Activated CD8-positive, alpha-beta T cell treated with anti-CD3 and anti-CD28 coated beads for 36 hours (primary cell): ENCODE data around the gene PCDHGA6. TPM values are rescaled to one million over a fixed set of nuclear protein-coding genes. Genes with fewer than 3 reads are reported as not detected.

Experiments
- ATAC-seq: fragments of 200-7000 bp; cut with Tn5 transposase; one replicate; pipeline ENCODE4 v1.10.0; 2021; ENCODE audit warnings: mild to moderate bottlenecking, moderate library complexity
- CTCF ChIA-PET: fragments of 350-600 bp; sonication (Branson Sonifier 250); formaldehyde crosslinking; loops from one replicate; lab custom pipeline; 2021; ENCODE audit warnings: antibody characterized with exemption; lab: Charles Lee
- POLR2A ChIA-PET: fragments of 350-600 bp; sonication (Branson Sonifier 250); formaldehyde crosslinking; loops from one replicate; lab custom pipeline; 2021; ENCODE audit warnings: antibody characterized with exemption; lab: Charles Lee
- DNase-seq: peaks from one replicate; pipeline ENCODE4 v3.0.0-alpha.2; 2020
- H3K27ac Mint-ChIP-seq: one replicate; pipeline ENCODE4 v1.8.0; 2021; ENCODE audit warnings: mild to moderate bottlenecking, mixed read lengths
- H3K27me3 Mint-ChIP-seq: one replicate; pipeline ENCODE4 v1.8.0; 2021; ENCODE audit warnings: mixed read lengths
- H3K36me3 Mint-ChIP-seq: one replicate; pipeline ENCODE4 v1.8.0; 2021; ENCODE audit warnings: low read depth, mixed read lengths
- H3K4me1 Mint-ChIP-seq: one replicate; pipeline ENCODE4 v1.8.0; 2021; ENCODE audit warnings: low read depth, mixed read lengths
- H3K4me3 Mint-ChIP-seq: one replicate; pipeline ENCODE4 v1.8.0; 2021; ENCODE audit warnings: mild to moderate bottlenecking, moderate library complexity, mixed read lengths
- H3K9me3 Mint-ChIP-seq: one replicate; pipeline ENCODE4 v1.8.0; 2021; ENCODE audit warnings: mixed read lengths
- CTCF ChIP-seq: fragments of 200-600 bp; IDR thresholded peaks from one replicate; pipeline ENCODE4 v1.8.0; 2022; ENCODE audit warnings: antibody characterized with exemption, mild to moderate bottlenecking
- intact Hi-C: fragments of 100-400 bp; cut with micrococcal nuclease; formaldehyde crosslinking; loops from one replicate; pipeline ENCODE4 v1.10.0; 2022
- total RNA-seq, 2 experiments: library from RNA; stranded (reverse); gene quantifications; one replicate each; pipeline ENCODE4 v1.2.3, GENCODE V29; 2021

PCDHGA6 gene
- total RNA-seq, 2 experiments from 2014 or later = not detected

DNA sequence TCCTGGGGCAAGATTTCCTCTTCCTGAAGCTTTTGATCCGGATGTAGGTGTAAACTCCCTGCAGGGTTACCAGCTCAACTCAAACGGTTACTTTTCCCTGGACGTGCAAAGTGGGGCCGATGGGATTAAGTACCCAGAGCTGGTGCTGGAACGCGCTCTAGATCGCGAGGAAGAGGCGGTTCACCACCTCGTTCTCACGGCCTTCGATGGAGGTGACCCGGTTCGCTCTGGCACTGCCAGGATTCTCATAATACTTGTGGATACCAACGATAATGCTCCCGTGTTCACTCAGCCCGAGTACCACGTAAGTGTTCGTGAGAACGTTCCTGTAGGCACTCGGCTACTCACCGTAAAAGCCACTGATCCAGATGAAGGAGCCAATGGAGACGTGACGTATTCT, 18.1 kb upstream of the PCDHGA6 start:
- ATAC-seq = no peak
- ChIA-PET CTCF (interaction anchor here (0.8 to 2.2 kb wide), 13 partner anchors 8 to 202 kb away, joined by 3 to 8 read pairs (median 4); partner anchors contain the start of genes PCDHGA1, PCDHGA3, PCDHGA5 and PCDHGB3), POLR2A (no interaction called here)
- Mint-ChIP-seq H3K9me3 (peaks cover 26% of the 10 kb centered on the region), H3K27ac (no peak overlapping the region), H3K4me1 (no peaks in the 10 kb centered on the region), H3K36me3 (peaks cover 21% of the 10 kb centered on the region), H3K4me3 (no peak overlapping the region), H3K27me3 (peaks cover 59% of the 10 kb centered on the region)
- no peak for TF ChIP-seq CTCF
- intact Hi-C loops = no loop called here
- DNase-seq = no peak

DNA sequence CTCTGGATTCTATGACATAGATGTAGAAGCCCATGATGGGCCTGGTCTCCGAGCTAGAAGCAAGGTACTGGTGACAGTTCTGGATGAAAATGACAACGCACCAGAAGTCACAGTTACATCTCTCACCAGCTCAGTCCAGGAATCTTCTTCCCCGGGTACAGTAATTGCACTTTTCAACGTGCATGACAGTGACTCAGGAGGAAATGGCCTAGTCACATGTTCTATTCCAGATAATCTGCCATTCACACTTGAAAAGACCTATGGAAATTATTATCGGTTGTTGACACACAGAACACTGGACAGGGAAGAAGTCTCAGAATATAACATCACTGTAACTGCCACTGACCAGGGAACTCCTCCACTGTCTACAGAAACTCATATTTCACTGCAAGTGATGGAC, 17.6 kb upstream of the PCDHGA6 start:
- Mint-ChIP-seq H3K9me3 (peaks cover 31% of the 10 kb centered on the region), H3K36me3 (peaks cover 22% of the 10 kb centered on the region), H3K27me3 (peaks cover 59% of the 10 kb centered on the region), H3K4me1 (no peaks in the 10 kb centered on the region), H3K27ac (no peak overlapping the region), H3K4me3 (no peak overlapping the region)
- no peak for TF ChIP-seq CTCF
- ChIA-PET CTCF (interaction anchor here (1.0 to 2.2 kb wide), 9 partner anchors 8 to 201 kb away, joined by 3 to 8 read pairs (median 4); partner anchors contain the start of genes PCDHGA3, PCDHGA5 and PCDHGB3), POLR2A (no interaction called here)
- ATAC-seq (no peak), DNase-seq (no peak)
- intact Hi-C loops = no loop called here

DNA sequence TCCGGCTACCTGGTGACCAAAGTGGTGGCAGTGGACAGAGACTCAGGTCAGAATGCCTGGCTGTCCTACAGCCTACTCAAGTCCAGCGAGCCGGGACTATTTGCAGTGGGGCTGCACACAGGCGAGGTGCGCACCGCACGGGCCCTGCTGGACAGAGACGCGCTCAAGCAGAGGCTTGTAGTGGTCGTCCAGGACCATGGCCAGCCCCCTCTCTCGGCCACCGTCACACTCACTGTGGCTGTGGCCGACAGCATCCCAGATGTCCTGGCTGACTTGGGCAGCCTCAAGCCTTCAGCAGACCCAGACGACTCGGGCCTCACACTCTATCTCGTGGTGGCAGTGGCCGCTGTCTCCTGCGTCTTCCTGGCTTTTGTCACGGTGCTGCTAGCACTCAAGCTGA, 16.7 kb upstream of the PCDHGA6 start:
- ATAC-seq = no peak
- no peaks in the 10 kb centered on the region for H3K4me1 Mint-ChIP-seq
- no peak for DNase-seq
- H3K4me3 Mint-ChIP-seq = no peak overlapping the region
- CTCF ChIA-PET = no interaction called here
- H3K27ac Mint-ChIP-seq = no peak overlapping the region
- no peak for TF ChIP-seq CTCF
- peaks cover 62% of the 10 kb centered on the region for H3K27me3 Mint-ChIP-seq
- POLR2A ChIA-PET = no interaction called here
- intact Hi-C loops = no loop called here
- peaks cover 35% of the 10 kb centered on the region for H3K9me3 Mint-ChIP-seq
- H3K36me3 Mint-ChIP-seq = peaks cover 24% of the 10 kb centered on the region

- Mint-ChIP-seq H3K27me3 (peaks cover 69% of the 10 kb centered on the region), H3K9me3 (peaks cover 35% of the 10 kb centered on the region), H3K4me3 (peak within 1 kb of the TSS; percentile 70), H3K27ac (no peak within 1 kb of the TSS), H3K4me1 (no peaks in the 10 kb centered on the region), H3K36me3 (peaks cover 19% of the 10 kb centered on the region)
- ChIA-PET POLR2A (no interaction called here), CTCF (interaction anchor here (0.6 to 1.9 kb wide), 9 partner anchors 10 to 196 kb away, joined by 3 to 8 read pairs (median 4); partner anchors contain the start of genes PCDHGA10, PCDHGA3, PCDHGB1 and PCDHGB3)
- DNase-seq (peak; percentile 16), ATAC-seq (no peak)
- peak; percentile 56 for TF ChIP-seq CTCF
- intact Hi-C loops = no loop called here
Observed at GRCh38 chr5:141359790-141360426, 13.8 kb upstream of the PCDHGA6 start, which contains the start of gene PCDHGB2. PCDHGB2 (plus strand) TSS chr5:141359994; CDS start chr5:141360136, 142 bp downstream.

DNA sequence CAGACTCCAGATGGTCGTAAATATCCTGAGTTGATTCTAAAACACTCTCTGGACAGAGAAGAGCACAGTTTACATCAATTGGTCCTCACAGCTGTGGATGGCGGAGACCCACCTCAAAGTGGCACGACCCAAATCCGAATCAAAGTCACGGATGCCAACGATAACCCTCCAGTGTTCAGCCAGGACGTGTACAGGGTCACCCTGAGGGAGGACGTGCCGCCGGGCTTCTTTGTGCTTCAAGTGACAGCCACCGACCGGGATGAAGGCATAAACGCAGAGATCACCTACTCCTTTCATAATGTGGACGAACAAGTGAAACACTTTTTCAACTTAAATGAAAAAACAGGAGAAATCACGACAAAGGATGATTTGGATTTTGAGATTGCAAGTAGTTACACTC, 13.0 kb upstream of the PCDHGA6 start:
- H3K27me3 Mint-ChIP-seq = peaks cover 71% of the 10 kb centered on the region
- H3K4me3 Mint-ChIP-seq = peak overlapping the region; percentile 70
- intact Hi-C loops = no loop called here
- H3K36me3 Mint-ChIP-seq = peaks cover 25% of the 10 kb centered on the region
- DNase-seq (no peak), ATAC-seq (no peak)
- POLR2A ChIA-PET = no interaction called here
- TF ChIP-seq CTCF = no peak
- H3K9me3 Mint-ChIP-seq = peaks cover 39% of the 10 kb centered on the region
- H3K27ac Mint-ChIP-seq = no peak overlapping the region
- CTCF ChIA-PET = interaction anchor here (0.7 to 1.9 kb wide), 5 partner anchors 9 to 52 kb away, joined by 3 to 8 read pairs (median 6); partner anchors contain the start of genes PCDHGA10, PCDHGA3, PCDHGB1 and PCDHGB3
- H3K4me1 Mint-ChIP-seq = no peaks in the 10 kb centered on the region
